OCI-LY7 (cell line): ENCODE measurements around the gene KCNK1. TPM values are rescaled to one million over a fixed set of nuclear protein-coding genes. Genes with fewer than 3 reads are reported as not detected.

Source experiments
- BruUV-seq: library from RNA; stranded (reverse); fragments of 400-500 nt; replicated peaks from 2 replicates; lab custom pipeline; 2021; lab: Mats Ljungman, UMichigan
- CTCF ChIA-PET: fragments of 300-600 bp; sonication (Branson Sonifier 250); formaldehyde crosslinking; loops from one replicate; lab custom pipeline; 2022; ENCODE audit warnings: antibody characterized with exemption; ENCODE audit not compliant: unreplicated experiment; lab: Charles Lee
- POLR2A ChIA-PET: fragments of 300-600 bp; sonication (Branson Sonifier 250); formaldehyde crosslinking; loops from one replicate; lab custom pipeline; 2022; ENCODE audit warnings: antibody characterized with exemption; lab: Charles Lee
- DNase-seq: peaks from one replicate; pipeline ENCODE4 v3.0.0-alpha.2; 2015; ENCODE audit warnings: low spot score
- H2AFZ ChIP-seq: fragments of 200-600 bp; sonication (generic), shearing (Covaris generic); 2 replicates; pipeline ENCODE4 v1.6.1; 2014; ENCODE audit warnings: mild to moderate bottlenecking, antibody characterized with exemption, low read length, moderate library complexity
- H3K27ac ChIP-seq: fragments of 200-600 bp; sonication (generic); 2 replicates; pipeline ENCODE4 v1.5.1; 2014; ENCODE audit warnings: mixed run types, low read depth, mild to moderate bottlenecking, moderate library complexity, low read length, inconsistent platforms; ENCODE audit not compliant: poor library complexity, severe bottlenecking
- H3K36me3 ChIP-seq: fragments of 200-600 bp; sonication (generic); 2 replicates; pipeline ENCODE4 v1.6.1; 2014; ENCODE audit warnings: mild to moderate bottlenecking, antibody characterized with exemption, low read length, moderate library complexity, mixed read lengths; ENCODE audit not compliant: insufficient read depth
- H3K4me1 ChIP-seq: fragments of 200-600 bp; sonication (generic); 2 replicates; pipeline ENCODE4 v1.5.1; 2014; ENCODE audit warnings: mild to moderate bottlenecking, low read length; ENCODE audit not compliant: insufficient read depth, poor library complexity, severe bottlenecking
- H3K4me2 ChIP-seq: fragments of 200-600 bp; sonication (generic); 2 replicates; pipeline ENCODE4 v1.6.1; 2014; ENCODE audit warnings: mild to moderate bottlenecking, low read length
- H3K4me3 ChIP-seq: fragments of 200-600 bp; sonication (generic); 2 replicates; pipeline ENCODE4 v1.5.1; 2014; ENCODE audit warnings: mild to moderate bottlenecking, low read depth, low read length; ENCODE audit not compliant: poor library complexity, severe bottlenecking
- H3K79me2 ChIP-seq: fragments of 200-600 bp; sonication (generic); 2 replicates; pipeline ENCODE4 v1.6.1; 2016; ENCODE audit warnings: low read depth, mild to moderate bottlenecking, low read length, moderate library complexity, mixed read lengths; ENCODE audit not compliant: insufficient read depth
- H3K9me2 ChIP-seq: fragments of 200-600 bp; sonication (generic); 2 replicates; pipeline ENCODE4 v1.6.1; 2016; ENCODE audit warnings: mild to moderate bottlenecking, low read length, mixed read lengths; ENCODE audit not compliant: insufficient read depth
- H3K9me3 ChIP-seq: fragments of 200-600 bp; sonication (generic); 2 replicates; pipeline ENCODE4 v1.6.1; 2014; ENCODE audit warnings: mild to moderate bottlenecking, mixed run types, low read length, mixed read lengths
- H4K20me1 ChIP-seq: fragments of 200-600 bp; sonication (generic); 2 replicates; pipeline ENCODE4 v1.6.1; 2014; ENCODE audit warnings: mild to moderate bottlenecking, antibody characterized with exemption, low read length, moderate library complexity, mixed read lengths; ENCODE audit not compliant: insufficient read depth
- EZH2phosphoT487 ChIP-seq: fragments of 200-600 bp; sonication (generic); IDR thresholded peaks from 2 replicates; pipeline ENCODE4 v1.6.1; 2018; ENCODE audit warnings: low read depth, borderline replicate concordance, mild to moderate bottlenecking, mixed run types, antibody characterized with exemption, low read length, moderate library complexity, mixed read lengths
- intact Hi-C: fragments of 100-400 bp; cut with micrococcal nuclease; formaldehyde crosslinking; loops from one replicate; pipeline ENCODE4 v1.10.0; 2022; ENCODE audit not compliant: unreplicated experiment
- total RNA-seq, 2 experiments: library from RNA; depleted of rRNA in 1 of 2; stranded (reverse); fragments of >200 nt in 1 of 2; shearing (Covaris generic) in 1 of 2; gene quantifications; 2 replicates each; pipeline ENCODE4 v1.2.3, GENCODE V29; 2014 to 2022
- TF ChIP-seq, protein P1 (sequence below): fragments of 200-600 bp; sonication (generic); conservative IDR thresholded peaks from 2 replicates; pipeline ENCODE4 v1.5.1; 2014; ENCODE audit warnings: mild to moderate bottlenecking, antibody characterized with exemption, low read length, moderate library complexity, mixed read lengths

Gene KCNK1
- total RNA-seq, 2 experiments from 2014 or later = not detected

DNA sequence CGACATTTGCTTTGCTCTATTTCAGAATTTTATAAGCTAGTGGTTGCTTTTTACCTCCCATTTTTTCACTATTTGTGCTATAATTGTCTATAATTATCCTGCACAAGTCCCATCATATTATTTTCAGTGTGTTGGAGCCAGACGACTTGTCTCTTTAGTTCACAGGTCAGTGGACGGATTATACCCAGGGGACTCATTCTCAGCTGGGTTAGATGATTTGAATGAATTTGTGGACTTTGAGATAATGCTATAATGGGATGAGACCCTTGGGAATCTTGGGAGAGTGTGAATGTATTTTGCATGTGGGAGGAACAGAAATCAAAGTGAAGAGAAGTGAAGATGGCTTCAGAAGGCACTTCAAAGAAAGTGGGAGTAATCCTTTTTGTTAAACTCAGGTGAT, 31.5 kb upstream of the KCNK1 start:
- no peak for TF ChIP-seq EZH2phosphoT487
- TF ChIP-seq, protein P1, sequence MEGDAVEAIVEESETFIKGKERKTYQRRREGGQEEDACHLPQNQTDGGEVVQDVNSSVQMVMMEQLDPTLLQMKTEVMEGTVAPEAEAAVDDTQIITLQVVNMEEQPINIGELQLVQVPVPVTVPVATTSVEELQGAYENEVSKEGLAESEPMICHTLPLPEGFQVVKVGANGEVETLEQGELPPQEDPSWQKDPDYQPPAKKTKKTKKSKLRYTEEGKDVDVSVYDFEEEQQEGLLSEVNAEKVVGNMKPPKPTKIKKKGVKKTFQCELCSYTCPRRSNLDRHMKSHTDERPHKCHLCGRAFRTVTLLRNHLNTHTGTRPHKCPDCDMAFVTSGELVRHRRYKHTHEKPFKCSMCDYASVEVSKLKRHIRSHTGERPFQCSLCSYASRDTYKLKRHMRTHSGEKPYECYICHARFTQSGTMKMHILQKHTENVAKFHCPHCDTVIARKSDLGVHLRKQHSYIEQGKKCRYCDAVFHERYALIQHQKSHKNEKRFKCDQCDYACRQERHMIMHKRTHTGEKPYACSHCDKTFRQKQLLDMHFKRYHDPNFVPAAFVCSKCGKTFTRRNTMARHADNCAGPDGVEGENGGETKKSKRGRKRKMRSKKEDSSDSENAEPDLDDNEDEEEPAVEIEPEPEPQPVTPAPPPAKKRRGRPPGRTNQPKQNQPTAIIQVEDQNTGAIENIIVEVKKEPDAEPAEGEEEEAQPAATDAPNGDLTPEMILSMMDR = no peak
- H3K79me2 ChIP-seq = no peaks in the 10 kb centered on the region
- POLR2A ChIA-PET = no interaction called here

DNA sequence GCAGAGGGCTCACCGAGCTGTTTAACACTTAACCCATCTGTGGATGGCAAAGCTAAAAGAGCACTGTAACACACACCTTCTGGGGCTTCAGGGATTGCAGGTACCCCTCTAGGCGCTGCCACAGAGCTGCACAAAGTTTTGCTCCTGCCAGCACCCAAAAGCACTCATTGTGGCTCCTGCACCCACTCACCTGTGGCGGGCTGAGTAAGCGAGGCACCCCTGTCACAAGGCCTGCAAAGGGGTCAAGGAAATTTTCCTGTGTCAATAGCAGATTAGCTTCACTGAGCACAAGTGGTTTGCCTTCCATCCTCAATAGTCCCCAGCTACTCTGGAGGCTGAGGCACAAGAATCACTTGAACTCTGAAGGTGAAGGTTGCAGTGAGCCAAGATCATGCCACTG, 29.5 kb upstream of the KCNK1 start:
- no peak overlapping the region for H3K27ac ChIP-seq
- no peaks in the 10 kb centered on the region for H3K4me1 ChIP-seq
- H3K4me3 ChIP-seq = no peak overlapping the region
- TF ChIP-seq, protein P1 = no peak
- TF ChIP-seq EZH2phosphoT487 = no peak
- no peak for DNase-seq
- H3K9me2 ChIP-seq = no peaks in the 10 kb centered on the region
- POLR2A ChIA-PET = no interaction called here
- CTCF ChIA-PET = no interaction called here
- intact Hi-C loops = no loop called here
- no peak overlapping the region for H3K4me2 ChIP-seq
- H2AFZ ChIP-seq = no peak overlapping the region
- no TSS peak for BruUV-seq
- no peaks in the 10 kb centered on the region for H3K36me3 ChIP-seq
- H4K20me1 ChIP-seq = no peaks in the 10 kb centered on the region
- H3K9me3 ChIP-seq = no peaks in the 10 kb centered on the region
- no peaks in the 10 kb centered on the region for H3K79me2 ChIP-seq

More for the DNA sequence above, 31.5 kb upstream of the KCNK1 start:
- H3K9me3 ChIP-seq = no peaks in the 10 kb centered on the region
- H3K36me3 ChIP-seq = no peaks in the 10 kb centered on the region
- H2AFZ ChIP-seq = no peak overlapping the region
- no peak overlapping the region for H3K4me3 ChIP-seq
- BruUV-seq = no TSS peak
- no peak for DNase-seq
- no peak overlapping the region for H3K27ac ChIP-seq
- CTCF ChIA-PET = no interaction called here
- no peaks in the 10 kb centered on the region for H4K20me1 ChIP-seq
- H3K4me1 ChIP-seq = no peaks in the 10 kb centered on the region
- intact Hi-C loops = no loop called here
- no peaks in the 10 kb centered on the region for H3K9me2 ChIP-seq
- H3K4me2 ChIP-seq = no peak overlapping the region

- ChIA-PET CTCF (no interaction called here), POLR2A (no interaction called here)
- Histone ChIP-seq H3K36me3 (no peaks in the 10 kb centered on the region), H3K9me3 (no peaks in the 10 kb centered on the region), H3K4me1 (no peaks in the 10 kb centered on the region), H3K9me2 (no peaks in the 10 kb centered on the region), H2AFZ (no peak overlapping the region), H4K20me1 (no peaks in the 10 kb centered on the region), H3K4me2 (no peak overlapping the region), H3K79me2 (no peaks in the 10 kb centered on the region), H3K27ac (no peak overlapping the region), H3K4me3 (no peak overlapping the region)
- no peak for DNase-seq
- intact Hi-C loops = no loop called here
- no TSS peak for BruUV-seq
- TF ChIP-seq, protein P1 = no peak
- no peak for TF ChIP-seq EZH2phosphoT487
Observed at GRCh38 chr1:233584931-233585330, 29.0 kb upstream of the KCNK1 start.
